K562 treated with DMSO at 1 percent for 4 hours (cell line): Measurements from ENCODE around the gene SETD7. TPM values are rescaled to one million over a fixed set of nuclear protein-coding genes. Genes with fewer than 3 reads are reported as not detected.

Source experiments
- total RNA-seq: library from RNA; unstranded; fragments of 300-600 nt; gene quantifications from 2 replicates; pipeline ENCODE4 v1.2.3, GENCODE V29; 2022; ENCODE audit not compliant: insufficient read depth

SETD7 gene
- 0.55 and 0.63 TPM in 2 replicates for total RNA-seq

GRCh38 chr4:139556071-139556723, at the start of gene SETD7:
SETD7 (minus strand) TSS chr4:139556219; CDS start chr4:139556137, 82 bp downstream.

GRCh38 chr4:139454111-139455045, 101.6 kb downstream of the SETD7 start, which contains the start of gene RAB33B:
RAB33B (plus strand) TSS chr4:139454121; CDS start chr4:139454196, 75 bp downstream.

Other genes with a start within 250 kb of the SETD7 start
- gene RAB33B, start 102.1 kb downstream of the SETD7 start, total RNA-seq = 2.9 and 7.1 TPM in 2 replicates
- gene MGST2, start 109.6 kb upstream of the SETD7 start, total RNA-seq = 54.7 and 56.3 TPM in 2 replicates